H1 (cell line): ENCODE measurements around the gene ASCC1. TPM values are rescaled to one million over a fixed set of nuclear protein-coding genes. Genes with fewer than 3 reads are reported as not detected.

Source experiments
- CTCF ChIA-PET: fragments of 300-600 bp; sonication (Branson Sonifier 250); formaldehyde crosslinking; loops from one replicate; lab custom pipeline; 2021; ENCODE audit not compliant: partially characterized antibody; lab: Charles Lee
- POLR2A ChIA-PET: fragments of 300-600 bp; sonication (Branson Sonifier 250); formaldehyde crosslinking; loops from one replicate; lab custom pipeline; 2021; ENCODE audit warnings: inconsistent platforms; ENCODE audit not compliant: partially characterized antibody; lab: Charles Lee
- DNase-seq, 2 experiments: peaks; one replicate each; pipeline versions ENCODE4 v3.0.0 to v3.0.0-alpha.2; 2010 to 2022; ENCODE audit warnings: low spot score in 2 of 2, low read depth in 1 of 2, mixed read lengths in 1 of 2
- FAIRE-seq: peaks from 2 replicates; lab custom pipeline; 2011; peaks lifted over from hg19 to GRCh38; lab: Jason Lieb, UNC
- H2AFZ ChIP-seq: 2 replicates; pipeline ENCODE4 v1.8.1; 2012; ENCODE audit warnings: low read length, inconsistent platforms
- H2AK5ac ChIP-seq: 2 replicates; pipeline ENCODE4 v1.6.1; 2013; ENCODE audit warnings: low read depth, low read length
- H2BK120ac ChIP-seq: replicated peaks from 2 replicates; pipeline ENCODE3; 2013; ENCODE audit warnings: low read depth, low read length, inconsistent platforms
- H2BK12ac ChIP-seq: 2 replicates; pipeline ENCODE4 v1.6.1; 2013; ENCODE audit warnings: low read depth, low read length
- H2BK15ac ChIP-seq: 2 replicates; pipeline ENCODE4 v1.6.1; 2013; ENCODE audit warnings: low read length
- H2BK20ac ChIP-seq: 2 replicates; pipeline ENCODE4 v1.6.1; 2013; ENCODE audit warnings: low read length
- H2BK5ac ChIP-seq: 2 replicates; pipeline ENCODE4 v1.6.1; 2013; ENCODE audit warnings: low read depth, low read length
- H3K14ac ChIP-seq: 2 replicates; pipeline ENCODE4 v1.6.1; 2013; ENCODE audit warnings: inconsistent platforms; ENCODE audit not compliant: insufficient read length
- H3K18ac ChIP-seq: 2 replicates; pipeline ENCODE4 v1.6.1; 2013; ENCODE audit warnings: low read length; ENCODE audit errors: extremely low read depth
- H3K23ac ChIP-seq: 2 replicates; pipeline ENCODE4 v1.6.1; 2013; ENCODE audit warnings: inconsistent platforms; ENCODE audit not compliant: insufficient read length
- H3K23me2 ChIP-seq: 2 replicates; pipeline ENCODE4 v1.6.1; 2013; ENCODE audit warnings: low read depth, low read length
- H3K27ac ChIP-seq: 2 replicates; pipeline ENCODE4 v1.6.1; 2011; ENCODE audit warnings: low read depth, low read length, inconsistent platforms
- H3K27me3 ChIP-seq, 4 experiments: replicated peaks in 1 of 4; 1 replicate in 1 of 4; 2 replicates in 3 of 4; pipeline versions ENCODE4 v1.6.1 to v1.8.1; 2011 to 2013; ENCODE audit warnings: low read length in 3 of 4, mild to moderate bottlenecking in 3 of 4, inconsistent platforms in 2 of 4, mixed read lengths in 2 of 4, moderate library complexity in 1 of 4; ENCODE audit not compliant: control insufficient read depth in 3 of 4, insufficient read depth in 3 of 4; ENCODE audit errors: extremely low read depth in 1 of 4
- H3K36me3 ChIP-seq, 4 experiments: 2 replicates each; pipeline versions ENCODE4 v1.6.1 to v1.8.1; 2011 to 2013; ENCODE audit warnings: mild to moderate bottlenecking in 4 of 4, low read length in 3 of 4, moderate library complexity in 2 of 4, control low read depth in 1 of 4, inconsistent platforms in 1 of 4; ENCODE audit not compliant: insufficient read depth in 4 of 4, control insufficient read depth in 2 of 4
- H3K4ac ChIP-seq: replicated peaks from 2 replicates; pipeline ENCODE3; 2013; ENCODE audit warnings: low read length, low read depth, mixed read lengths, inconsistent platforms; ENCODE audit not compliant: insufficient read length
- H3K4me1 ChIP-seq, 4 experiments: replicated peaks in 1 of 4; 1 replicate in 1 of 4; 2 replicates in 3 of 4; pipeline versions ENCODE4 v1.6.1 to v1.8.1; 2011 to 2013; ENCODE audit warnings: low read length in 3 of 4, inconsistent platforms in 2 of 4, mixed read lengths in 1 of 4; ENCODE audit not compliant: insufficient read depth in 4 of 4, control insufficient read depth in 3 of 4
- H3K4me2 ChIP-seq, 2 experiments: 2 replicates each; pipeline versions ENCODE4 v1.6.1 to v1.8.1; 2011 to 2013; ENCODE audit warnings: low read depth in 2 of 2, low read length in 2 of 2, control low read depth in 1 of 2, inconsistent platforms in 1 of 2, mild to moderate bottlenecking in 1 of 2; ENCODE audit not compliant: insufficient read depth in 1 of 2
- H3K4me3 ChIP-seq, 4 experiments: fragments of 200-600, 300-600 bp in 1 of 4; sonication (generic), shearing (Covaris generic), sonication (Bioruptor Twin) in 1 of 4; 2 replicates each; pipeline versions ENCODE4 v1.5.1 to v1.8.1; 2011 to 2016; ENCODE audit warnings: low read length in 4 of 4, low read depth in 3 of 4, control low read depth in 2 of 4, inconsistent platforms in 2 of 4, mild to moderate bottlenecking in 2 of 4, mixed read lengths in 1 of 4, moderate library complexity in 1 of 4; ENCODE audit not compliant: insufficient read depth in 2 of 4; ENCODE audit errors: extremely low read depth in 1 of 4
- H3K56ac ChIP-seq: replicated peaks from 2 replicates; pipeline ENCODE3; 2013; ENCODE audit warnings: low read depth, mild to moderate bottlenecking, mixed read lengths, low read length, inconsistent platforms; ENCODE audit not compliant: insufficient read length
- H3K79me1 ChIP-seq: 2 replicates; pipeline ENCODE4 v1.6.1; 2013; ENCODE audit warnings: low read depth, low read length, control low read depth
- H3K79me2 ChIP-seq, 2 experiments: 2 replicates each; pipeline versions ENCODE4 v1.6.1 to v1.8.1; 2012 to 2013; ENCODE audit warnings: low read length in 2 of 2, mild to moderate bottlenecking in 2 of 2, inconsistent platforms in 1 of 2; ENCODE audit not compliant: insufficient read depth in 2 of 2, control insufficient read depth in 1 of 2
- H3K9ac ChIP-seq, 4 experiments: replicated peaks in 1 of 4; 1 replicate in 1 of 4; 2 replicates in 3 of 4; pipeline versions ENCODE4 v1.6.1 to v1.8.1; 2011 to 2013; ENCODE audit warnings: low read depth in 3 of 4, low read length in 3 of 4, control low read depth in 2 of 4, mild to moderate bottlenecking in 2 of 4, moderate library complexity in 2 of 4, inconsistent platforms in 1 of 4; ENCODE audit errors: extremely low read depth in 1 of 4
- H3K9me3 ChIP-seq, 2 experiments: 2 replicates each; pipeline versions ENCODE4 v1.6.1 to v1.8.1; 2012 to 2013; ENCODE audit warnings: mild to moderate bottlenecking in 2 of 2, moderate library complexity in 2 of 2, control low read depth in 1 of 2, inconsistent platforms in 1 of 2, low read depth in 1 of 2, low read length in 1 of 2, mixed read lengths in 1 of 2; ENCODE audit not compliant: insufficient read depth in 2 of 2
- H4K20me1 ChIP-seq, 2 experiments: replicated peaks in 1 of 2; 2 replicates each; pipeline versions ENCODE3 to v1.8.1; 2011 to 2013; ENCODE audit warnings: inconsistent platforms in 2 of 2, low read length in 2 of 2, mild to moderate bottlenecking in 1 of 2; ENCODE audit not compliant: insufficient read depth in 2 of 2, control insufficient read depth in 1 of 2
- H4K5ac ChIP-seq: 2 replicates; pipeline ENCODE4 v1.6.1; 2013; ENCODE audit warnings: low read length, low read depth, mixed read lengths, inconsistent platforms; ENCODE audit not compliant: insufficient read length
- H4K8ac ChIP-seq: 2 replicates; pipeline ENCODE4 v1.8.0; 2013; ENCODE audit warnings: mild to moderate bottlenecking, moderate library complexity, low read length, inconsistent platforms; ENCODE audit not compliant: insufficient read depth; ENCODE audit errors: extremely low read depth
- H4K91ac ChIP-seq: replicated peaks from 2 replicates; pipeline ENCODE3; 2013; ENCODE audit warnings: low read length, mixed read lengths, inconsistent platforms; ENCODE audit not compliant: insufficient read length
- RAD21 ChIP-seq, 2 experiments: IDR thresholded peaks in 1 of 2; conservative IDR thresholded peaks in 1 of 2; 2 replicates each; pipeline ENCODE4 v1.6.1; 2011; ENCODE audit warnings: low read depth in 2 of 2, low read length in 2 of 2, improper control_type of control experiment in 1 of 2, inconsistent platforms in 1 of 2, mild to moderate bottlenecking in 1 of 2, moderate library complexity in 1 of 2
- SIX5 ChIP-seq: IDR thresholded peaks from 2 replicates; pipeline ENCODE4 v1.6.1; 2011; ENCODE audit warnings: mild to moderate bottlenecking, low read depth, low read length
- WGBS, 2 experiments: shearing (Covaris generic) in 1 of 2; methylation state at CpG; one replicate each; pipeline versions ENCODE4 v1.1.6 to v1.1.7; 2013 to 2015; ENCODE audit warnings: low lambda C conversion rate in 2 of 2, mixed read lengths in 2 of 2, inconsistent platforms in 1 of 2, low coverage in 1 of 2, missing lambda C conversion rate in 1 of 2; ENCODE audit not compliant: insufficient replicate concordance in 2 of 2, insufficient coverage in 1 of 2, insufficient read length in 1 of 2; ENCODE audit errors: extremely low coverage in 1 of 2, missing lambda C conversion rate in 1 of 2; 5-methylcytosine and 5-hydroxymethylcytosine counted together
- polyA plus RNA-seq, 7 experiments: library from polyadenylated mRNA; depleted of rRNA in 3 of 7; stranded (reverse) in 5 of 7; unstranded in 2 of 7; fragments of >200 nt in 5 of 7; fragments of 200-250 nt in 2 of 7; gene quantifications; 1 replicate in 5 of 7; 2 replicates in 1 of 7; 4 replicates in 1 of 7; pipeline versions ENCODE4 v1.2.1 to v1.2.3, GENCODE V29; 2011 to 2013; ENCODE audit warnings: missing spikeins in 2 of 7, mixed read lengths in 2 of 7
- total RNA-seq: library from RNA; stranded (reverse); fragmentation: NEBNext Ultra II Directional; extraction: Animal tissue kit (Norgen Biotek cat#: 25700); gene quantifications from 2 replicates; pipeline ENCODE4 v1.2.1, GENCODE V29; 2021

Gene ASCC1
- total and polyA plus RNA-seq, 2 of the 8 experiments (the other 6 are each of a cell fraction or from before 2014, with no cell fraction given) = 25.6 to 35.8 TPM

DNA sequence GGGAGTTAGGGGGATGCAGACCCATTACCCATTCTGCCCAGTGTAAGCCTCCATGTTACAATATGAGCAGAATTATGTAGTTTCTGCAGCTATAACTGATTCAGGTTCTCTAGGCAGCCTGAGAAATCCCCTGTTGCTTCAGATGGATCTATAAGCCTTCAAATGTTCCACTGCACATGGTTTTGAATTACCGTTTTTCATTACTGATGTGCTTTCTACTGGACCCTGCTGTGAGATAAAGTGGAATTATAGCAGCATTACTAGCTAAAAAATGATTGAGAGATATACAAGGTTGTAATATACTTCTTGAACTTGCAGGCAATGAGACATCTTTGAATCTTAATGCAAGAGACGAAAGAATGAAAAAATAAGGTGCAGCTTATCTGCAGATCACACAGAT lies 38.6 kb downstream of the ASCC1 start:
- no peaks in the 10 kb centered on the region for H3K9me3 ChIP-seq
- FAIRE-seq (no peak), DNase-seq (no peak)
- no peak overlapping the region for H3K56ac ChIP-seq
- H4K91ac ChIP-seq = no peak overlapping the region
- H3K27ac ChIP-seq = no peak overlapping the region
- H3K79me2 ChIP-seq = no peaks in the 10 kb centered on the region
- ChIA-PET CTCF (interaction anchor here (0.9 to 1.9 kb wide), 5 partner anchors 10 to 98 kb away, joined by 3 to 5 read pairs (median 4); no protein-coding TSS in a partner anchor), POLR2A (no interaction called here)
- H3K4me1 ChIP-seq = no peaks in the 10 kb centered on the region
- no peaks in the 10 kb centered on the region for H3K79me1 ChIP-seq
- no peak overlapping the region for H4K8ac ChIP-seq
- H3K23ac ChIP-seq = no peak overlapping the region
- H2AFZ ChIP-seq = no peak overlapping the region
- no peaks in the 10 kb centered on the region for H3K36me3 ChIP-seq
- no peak overlapping the region for H3K14ac ChIP-seq
- H3K4me2 ChIP-seq = no peak overlapping the region
- 83% methylated on average over 2 of the region's 2 CpGs; no CpG with 5 or more reads in 1 of the 2 experiments for WGBS, 2 experiments
- no peak overlapping the region for H2BK120ac ChIP-seq
- no peak overlapping the region for H2BK15ac ChIP-seq
- no peak overlapping the region for H2BK12ac ChIP-seq
- no peak overlapping the region for H2BK5ac ChIP-seq
- no peaks in the 10 kb centered on the region for H4K20me1 ChIP-seq
- H3K23me2 ChIP-seq = no peaks in the 10 kb centered on the region
- no peak overlapping the region for H2BK20ac ChIP-seq
- H3K18ac ChIP-seq = no peak overlapping the region
- H3K27me3 ChIP-seq = no peaks in the 10 kb centered on the region
- no peak overlapping the region for H3K4me3 ChIP-seq
- no peak overlapping the region for H2AK5ac ChIP-seq
- H4K5ac ChIP-seq = no peak overlapping the region
- no peak overlapping the region for H3K4ac ChIP-seq
- H3K9ac ChIP-seq = no peak overlapping the region
- no peak for TF ChIP-seq RAD21 (IDR thresholded peaks at IDR 0.05 in 1 of 2, conservative IDR thresholded peaks at IDR 0.05 in 1 of 2; ENCODE audit: low read depth in 2 of 2, low read length in 2 of 2)
- no peak for TF ChIP-seq SIX5
